Upper lobe of left lung (tissue), 4 donors: ENCODE results near the gene PDE7B.

ENCODE experiments used
- EP300 ChIP-seq, 4 donors: sonication (generic); formaldehyde crosslinking; IDR thresholded peaks; one replicate each; pipeline ENCODE4 v1.5.1; 2017; ENCODE audit warnings: antibody characterized with exemption in 4 of 4, control low read depth in 2 of 4
- POLR2A ChIP-seq, 4 donors: fragments of 450-650 bp; IDR thresholded peaks; one replicate each; pipeline ENCODE4 v1.5.1; 2016 to 2017; ENCODE audit warnings: antibody characterized with exemption in 4 of 4, mild to moderate bottlenecking in 2 of 4
- POLR2AphosphoS5 ChIP-seq, 2 donors: sonication (generic); formaldehyde crosslinking; IDR thresholded peaks; one replicate each; pipeline ENCODE4 v1.5.1; 2017; ENCODE audit warnings: antibody characterized with exemption in 2 of 2
- TF ChIP-seq, protein P1 (sequence below), 6 experiments: fragments of 450-650 bp in 4 of 6; fragments of 200-600 bp in 2 of 6; sonication (generic) in 2 of 6; IDR thresholded peaks; one replicate each; pipeline ENCODE4 v1.5.1; 2016 to 2019; ENCODE audit warnings: antibody characterized with exemption in 6 of 6

DNA sequence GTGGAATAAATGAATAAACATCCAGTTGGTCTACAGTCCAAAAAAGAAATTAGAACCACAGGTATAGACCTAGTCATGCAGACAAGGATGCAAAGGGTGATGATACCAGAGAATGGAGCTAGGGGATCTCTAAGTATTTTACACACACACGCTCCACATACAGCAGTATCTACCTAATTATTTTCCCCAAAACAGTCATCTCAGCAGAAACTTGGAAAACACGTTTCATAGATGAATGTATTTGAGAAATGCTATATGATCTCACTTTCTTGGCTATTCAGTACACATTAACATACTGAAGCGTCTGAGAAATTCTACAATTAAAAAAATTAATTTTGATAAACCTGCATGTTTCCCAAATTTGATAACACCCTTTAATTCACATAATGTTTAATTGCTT, 243.3 kb downstream of the PDE7B start:
- no peak for TF ChIP-seq EP300 (IDR thresholded peaks at IDR 0.05)
- TF ChIP-seq POLR2A (IDR thresholded peaks at IDR 0.05): no peak
- no peak for TF ChIP-seq POLR2AphosphoS5 (IDR thresholded peaks at IDR 0.05)
- TF ChIP-seq, protein P1, sequence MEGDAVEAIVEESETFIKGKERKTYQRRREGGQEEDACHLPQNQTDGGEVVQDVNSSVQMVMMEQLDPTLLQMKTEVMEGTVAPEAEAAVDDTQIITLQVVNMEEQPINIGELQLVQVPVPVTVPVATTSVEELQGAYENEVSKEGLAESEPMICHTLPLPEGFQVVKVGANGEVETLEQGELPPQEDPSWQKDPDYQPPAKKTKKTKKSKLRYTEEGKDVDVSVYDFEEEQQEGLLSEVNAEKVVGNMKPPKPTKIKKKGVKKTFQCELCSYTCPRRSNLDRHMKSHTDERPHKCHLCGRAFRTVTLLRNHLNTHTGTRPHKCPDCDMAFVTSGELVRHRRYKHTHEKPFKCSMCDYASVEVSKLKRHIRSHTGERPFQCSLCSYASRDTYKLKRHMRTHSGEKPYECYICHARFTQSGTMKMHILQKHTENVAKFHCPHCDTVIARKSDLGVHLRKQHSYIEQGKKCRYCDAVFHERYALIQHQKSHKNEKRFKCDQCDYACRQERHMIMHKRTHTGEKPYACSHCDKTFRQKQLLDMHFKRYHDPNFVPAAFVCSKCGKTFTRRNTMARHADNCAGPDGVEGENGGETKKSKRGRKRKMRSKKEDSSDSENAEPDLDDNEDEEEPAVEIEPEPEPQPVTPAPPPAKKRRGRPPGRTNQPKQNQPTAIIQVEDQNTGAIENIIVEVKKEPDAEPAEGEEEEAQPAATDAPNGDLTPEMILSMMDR (IDR thresholded peaks at IDR 0.05): no peak
